GM06990 (cell line): ENCODE data around the gene NCAM2.

ENCODE experiments used
- DNase-seq: peaks from one replicate; pipeline ENCODE4 v3.0.0-alpha.2; 2011; ENCODE audit not compliant: insufficient read length; ENCODE audit errors: extremely low read depth
- H3K27me3 ChIP-seq: replicated peaks from 2 replicates; pipeline ENCODE4 v1.6.0; 2011; ENCODE audit warnings: low read length; ENCODE audit not compliant: control insufficient read depth, insufficient read depth
- H3K36me3 ChIP-seq: 2 replicates; pipeline ENCODE4 v1.5.1; 2011; ENCODE audit warnings: low read length; ENCODE audit not compliant: control insufficient read depth, insufficient read depth
- H3K4me3 ChIP-seq: replicated peaks from 2 replicates; pipeline ENCODE4 v1.5.1; 2011; ENCODE audit warnings: low read depth, mild to moderate bottlenecking, control low read depth, low read length
- TF ChIP-seq, protein P1 (sequence below): IDR thresholded peaks from 2 replicates; pipeline ENCODE4 v1.5.1; 2011; ENCODE audit warnings: low read length, control low read depth, mild to moderate bottlenecking, inconsistent platforms; ENCODE audit not compliant: insufficient read depth, poor library complexity, severe bottlenecking

The NCAM2 gene

DNA sequence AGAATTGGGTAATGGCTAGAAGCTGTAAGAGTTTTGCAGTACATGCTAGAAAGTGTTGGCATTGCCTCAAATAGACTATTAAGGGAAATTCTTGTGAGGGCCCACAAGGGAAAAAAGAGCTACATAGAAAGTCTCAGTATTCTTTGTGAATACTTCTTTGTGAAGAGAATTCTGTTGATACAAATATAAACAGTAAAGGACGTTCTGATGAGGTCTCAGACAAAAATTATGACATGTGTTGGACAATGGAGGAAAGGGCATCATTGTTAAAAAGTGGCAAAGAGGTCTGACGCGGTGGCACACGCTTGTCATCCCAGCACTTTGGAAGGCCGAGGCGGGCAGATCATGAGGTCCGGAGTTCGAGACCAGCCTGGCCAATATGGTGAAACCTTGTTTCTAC, 458.9 kb downstream of the NCAM2 start:
- H3K36me3 ChIP-seq = no peaks in the 10 kb centered on the region
- no peak overlapping the region for H3K4me3 ChIP-seq
- no peak for DNase-seq
- no peaks in the 10 kb centered on the region for H3K27me3 ChIP-seq
- TF ChIP-seq, protein P1, sequence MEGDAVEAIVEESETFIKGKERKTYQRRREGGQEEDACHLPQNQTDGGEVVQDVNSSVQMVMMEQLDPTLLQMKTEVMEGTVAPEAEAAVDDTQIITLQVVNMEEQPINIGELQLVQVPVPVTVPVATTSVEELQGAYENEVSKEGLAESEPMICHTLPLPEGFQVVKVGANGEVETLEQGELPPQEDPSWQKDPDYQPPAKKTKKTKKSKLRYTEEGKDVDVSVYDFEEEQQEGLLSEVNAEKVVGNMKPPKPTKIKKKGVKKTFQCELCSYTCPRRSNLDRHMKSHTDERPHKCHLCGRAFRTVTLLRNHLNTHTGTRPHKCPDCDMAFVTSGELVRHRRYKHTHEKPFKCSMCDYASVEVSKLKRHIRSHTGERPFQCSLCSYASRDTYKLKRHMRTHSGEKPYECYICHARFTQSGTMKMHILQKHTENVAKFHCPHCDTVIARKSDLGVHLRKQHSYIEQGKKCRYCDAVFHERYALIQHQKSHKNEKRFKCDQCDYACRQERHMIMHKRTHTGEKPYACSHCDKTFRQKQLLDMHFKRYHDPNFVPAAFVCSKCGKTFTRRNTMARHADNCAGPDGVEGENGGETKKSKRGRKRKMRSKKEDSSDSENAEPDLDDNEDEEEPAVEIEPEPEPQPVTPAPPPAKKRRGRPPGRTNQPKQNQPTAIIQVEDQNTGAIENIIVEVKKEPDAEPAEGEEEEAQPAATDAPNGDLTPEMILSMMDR = no peak

DNA sequence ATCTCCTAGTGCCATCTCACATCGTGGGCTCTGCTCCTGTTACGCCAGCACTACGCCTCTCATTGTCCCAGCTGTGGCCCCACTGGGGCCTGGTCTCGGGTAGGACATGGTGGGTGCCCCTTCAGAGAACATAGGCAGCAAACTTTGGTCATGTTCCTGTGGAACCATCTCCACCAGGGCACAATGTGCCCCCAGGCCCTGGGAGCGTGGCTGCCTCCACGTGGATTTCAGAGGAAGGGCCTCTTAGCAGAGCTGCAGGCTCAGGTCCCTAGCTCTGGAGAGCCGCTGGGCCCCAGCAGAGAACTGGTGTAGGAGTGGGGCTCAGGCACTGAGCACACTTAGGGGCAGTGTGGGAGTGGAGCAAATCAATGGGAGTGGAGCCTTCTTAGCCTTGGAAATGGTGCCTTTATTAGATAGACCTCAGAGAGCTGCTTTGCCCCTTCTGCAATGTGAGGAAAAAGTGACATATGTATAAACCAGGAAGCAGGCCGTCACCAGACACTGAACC, 460.0 kb downstream of the NCAM2 start:
- no peak overlapping the region for H3K4me3 ChIP-seq
- H3K36me3 ChIP-seq = no peaks in the 10 kb centered on the region
- no peak for DNase-seq
- TF ChIP-seq, protein P1 = no peak
- H3K27me3 ChIP-seq = no peaks in the 10 kb centered on the region

DNA sequence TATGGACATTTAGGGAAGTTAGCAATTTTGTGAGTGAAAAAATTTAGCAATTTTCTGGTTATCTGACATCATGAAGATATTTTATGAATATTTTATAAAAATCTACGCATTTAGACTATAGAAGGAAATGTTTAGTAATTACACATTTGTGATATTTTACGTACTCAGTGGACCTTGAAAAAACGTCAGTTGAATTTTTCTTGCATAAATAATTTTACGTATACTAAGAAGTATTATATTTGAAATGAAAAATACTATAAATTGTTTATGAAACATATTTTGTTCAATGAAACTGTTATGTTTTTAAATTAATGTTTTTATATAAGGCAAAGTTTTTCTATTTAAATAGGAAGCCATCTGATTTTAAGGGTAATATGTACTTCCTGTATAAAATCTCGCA, 462.8 kb downstream of the NCAM2 start:
- TF ChIP-seq, protein P1 = no peak
- DNase-seq = no peak
- Histone ChIP-seq H3K36me3 (no peaks in the 10 kb centered on the region), H3K27me3 (no peaks in the 10 kb centered on the region), H3K4me3 (no peak overlapping the region)

DNA sequence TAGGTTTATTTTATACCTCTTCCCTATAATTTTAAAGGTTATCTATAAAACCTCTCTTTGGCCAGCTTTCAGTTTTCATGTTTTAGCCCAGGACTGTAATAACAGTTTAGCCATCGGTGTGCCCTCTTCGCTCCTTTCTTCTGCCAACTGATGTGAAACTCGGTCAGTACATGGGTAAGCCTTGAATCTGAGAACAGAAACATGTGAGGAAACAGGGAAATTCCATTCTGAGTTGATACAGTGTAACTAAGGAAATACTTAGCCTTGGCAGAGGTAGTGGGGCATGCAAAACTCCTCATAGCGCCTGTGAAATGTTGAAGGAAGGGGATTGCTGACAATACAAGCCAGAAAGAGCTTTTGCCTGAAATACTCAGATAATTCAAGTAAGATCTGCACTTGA, 465.2 kb downstream of the NCAM2 start:
- H3K4me3 ChIP-seq = no peak overlapping the region
- TF ChIP-seq, protein P1 = no peak
- H3K27me3 ChIP-seq = no peaks in the 10 kb centered on the region
- no peak for DNase-seq
- no peaks in the 10 kb centered on the region for H3K36me3 ChIP-seq

DNA sequence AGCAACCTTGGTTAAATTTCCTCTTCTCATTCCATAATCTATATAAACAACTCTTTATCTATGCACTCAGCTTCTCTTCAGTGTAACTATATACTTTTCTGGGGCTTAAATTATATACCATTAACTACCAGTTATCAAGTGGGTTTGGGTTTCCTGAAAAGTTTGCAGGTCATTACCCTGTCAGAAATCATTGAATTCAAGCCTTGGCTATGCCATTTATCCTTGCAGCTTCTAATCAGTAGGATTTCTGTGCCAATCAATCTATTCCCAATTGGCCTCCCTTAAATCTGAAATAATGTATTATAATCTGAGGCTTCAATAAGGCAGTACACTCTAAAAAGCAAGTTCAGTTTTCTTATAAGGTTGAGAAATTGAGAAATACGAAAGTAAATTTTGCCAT, 466.5 kb downstream of the NCAM2 start:
- H3K27me3 ChIP-seq = no peaks in the 10 kb centered on the region
- H3K4me3 ChIP-seq = no peak overlapping the region
- no peaks in the 10 kb centered on the region for H3K36me3 ChIP-seq
- DNase-seq = no peak
- TF ChIP-seq, protein P1 = no peak

DNA sequence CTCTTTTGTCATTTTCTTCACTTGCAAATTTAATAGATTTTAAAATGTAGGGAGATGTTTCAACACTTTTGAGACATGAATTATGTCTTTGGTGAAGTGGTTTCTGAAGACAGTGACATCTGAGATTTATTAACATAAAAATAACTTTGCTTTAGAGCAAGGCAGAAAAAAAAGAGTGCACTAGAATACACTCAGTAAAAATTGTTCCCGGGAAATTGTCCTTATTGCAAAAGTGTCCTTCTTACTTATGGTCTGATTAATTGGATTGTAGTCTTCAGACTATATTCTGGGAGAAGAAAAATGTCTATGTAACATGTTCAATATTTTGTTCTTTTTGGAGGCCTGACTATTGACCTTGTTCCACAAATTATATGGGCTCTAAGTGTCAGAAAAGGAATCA, 468.5 kb downstream of the NCAM2 start:
- DNase-seq = no peak
- H3K4me3 ChIP-seq = no peak overlapping the region
- no peaks in the 10 kb centered on the region for H3K27me3 ChIP-seq
- TF ChIP-seq, protein P1 = no peak
- H3K36me3 ChIP-seq = no peaks in the 10 kb centered on the region
